WI38 (cell line): ENCODE data around the gene STK11.

Experiments used
- H3K4me3 ChIP-seq: 2 replicates; pipeline ENCODE4 v1.5.1; 2011; ENCODE audit warnings: low read depth, mild to moderate bottlenecking, control low read depth, low read length
- TF ChIP-seq, protein P1 (sequence below): IDR thresholded peaks from 2 replicates; pipeline ENCODE4 v1.5.1; 2012; ENCODE audit warnings: low read depth, mild to moderate bottlenecking, control low read depth, low read length

STK11 gene

DNA sequence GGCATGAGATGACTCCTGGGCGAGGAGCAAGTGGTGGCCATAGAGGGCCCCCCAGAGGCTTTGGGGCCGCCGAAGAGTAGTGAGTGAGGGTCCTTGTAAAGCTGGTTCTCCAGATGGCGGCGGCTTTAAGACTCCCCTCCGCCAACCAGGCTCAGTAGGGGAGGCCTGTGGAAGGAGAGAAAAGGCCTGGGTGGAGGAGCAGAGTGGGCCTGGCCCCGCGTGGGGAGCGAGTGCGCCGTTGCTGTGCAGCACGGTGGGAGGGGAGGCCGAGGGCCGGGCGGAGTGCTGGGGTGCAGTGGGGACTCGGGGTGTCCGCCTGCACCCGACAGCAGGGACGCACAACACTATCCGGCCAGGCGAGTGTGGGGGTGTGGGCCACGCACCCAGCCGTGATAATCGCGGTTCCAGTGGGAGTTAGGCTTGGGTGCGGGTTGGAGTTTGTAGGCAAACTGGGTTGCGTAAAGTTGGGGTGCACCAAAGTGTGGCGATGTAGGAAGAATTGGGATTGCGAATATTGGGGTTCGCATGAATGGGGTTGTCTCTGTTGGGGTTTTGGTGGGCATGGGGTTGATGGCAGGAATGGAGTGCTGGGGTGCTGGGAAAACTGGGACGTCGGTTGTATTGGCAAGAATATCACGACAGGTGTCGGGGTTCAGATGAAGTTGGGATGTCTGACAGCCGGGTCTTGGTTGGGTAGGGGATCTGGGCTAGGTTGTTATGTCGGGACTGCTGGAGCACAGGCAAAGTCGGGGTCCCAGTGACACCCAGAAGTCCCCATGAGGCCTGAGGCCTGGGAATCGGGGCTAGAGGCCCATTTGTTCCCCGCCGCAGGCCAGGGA is 62.9 kb downstream of the STK11 start:
- TF ChIP-seq, protein P1, sequence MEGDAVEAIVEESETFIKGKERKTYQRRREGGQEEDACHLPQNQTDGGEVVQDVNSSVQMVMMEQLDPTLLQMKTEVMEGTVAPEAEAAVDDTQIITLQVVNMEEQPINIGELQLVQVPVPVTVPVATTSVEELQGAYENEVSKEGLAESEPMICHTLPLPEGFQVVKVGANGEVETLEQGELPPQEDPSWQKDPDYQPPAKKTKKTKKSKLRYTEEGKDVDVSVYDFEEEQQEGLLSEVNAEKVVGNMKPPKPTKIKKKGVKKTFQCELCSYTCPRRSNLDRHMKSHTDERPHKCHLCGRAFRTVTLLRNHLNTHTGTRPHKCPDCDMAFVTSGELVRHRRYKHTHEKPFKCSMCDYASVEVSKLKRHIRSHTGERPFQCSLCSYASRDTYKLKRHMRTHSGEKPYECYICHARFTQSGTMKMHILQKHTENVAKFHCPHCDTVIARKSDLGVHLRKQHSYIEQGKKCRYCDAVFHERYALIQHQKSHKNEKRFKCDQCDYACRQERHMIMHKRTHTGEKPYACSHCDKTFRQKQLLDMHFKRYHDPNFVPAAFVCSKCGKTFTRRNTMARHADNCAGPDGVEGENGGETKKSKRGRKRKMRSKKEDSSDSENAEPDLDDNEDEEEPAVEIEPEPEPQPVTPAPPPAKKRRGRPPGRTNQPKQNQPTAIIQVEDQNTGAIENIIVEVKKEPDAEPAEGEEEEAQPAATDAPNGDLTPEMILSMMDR: no peak
- no peak overlapping the region for H3K4me3 ChIP-seq

DNA sequence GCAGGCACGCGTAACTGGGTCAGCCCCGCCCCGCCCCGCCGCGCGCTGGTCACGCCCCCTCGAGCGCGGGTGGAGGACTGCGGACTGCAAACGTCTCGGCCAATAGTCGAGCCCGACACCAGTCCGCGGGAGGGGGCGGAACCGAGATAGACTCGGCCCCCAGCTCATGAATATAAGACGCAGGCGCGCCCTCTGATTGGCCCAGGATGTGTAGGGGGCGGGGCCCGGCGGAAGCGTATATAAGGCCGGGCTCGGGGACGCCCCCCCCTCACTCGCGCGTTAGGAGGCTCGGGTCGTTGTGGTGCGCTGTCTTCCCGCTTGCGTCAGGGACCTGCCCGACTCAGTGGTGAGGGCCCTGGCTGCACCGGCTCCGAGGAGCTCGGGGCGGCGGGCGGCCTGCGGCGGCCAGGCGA is 63.5 kb downstream of the STK11 start, which contains the start of gene CIRBP:
Gene CIRBP (plus strand): TSS at position 268 of the 413 bp plus-strand sequence. CDS start 1,602 bp downstream, outside the sequence.
- peak within 1 kb of the TSS; percentile 81 for H3K4me3 ChIP-seq
- TF ChIP-seq, protein P1: no peak

DNA sequence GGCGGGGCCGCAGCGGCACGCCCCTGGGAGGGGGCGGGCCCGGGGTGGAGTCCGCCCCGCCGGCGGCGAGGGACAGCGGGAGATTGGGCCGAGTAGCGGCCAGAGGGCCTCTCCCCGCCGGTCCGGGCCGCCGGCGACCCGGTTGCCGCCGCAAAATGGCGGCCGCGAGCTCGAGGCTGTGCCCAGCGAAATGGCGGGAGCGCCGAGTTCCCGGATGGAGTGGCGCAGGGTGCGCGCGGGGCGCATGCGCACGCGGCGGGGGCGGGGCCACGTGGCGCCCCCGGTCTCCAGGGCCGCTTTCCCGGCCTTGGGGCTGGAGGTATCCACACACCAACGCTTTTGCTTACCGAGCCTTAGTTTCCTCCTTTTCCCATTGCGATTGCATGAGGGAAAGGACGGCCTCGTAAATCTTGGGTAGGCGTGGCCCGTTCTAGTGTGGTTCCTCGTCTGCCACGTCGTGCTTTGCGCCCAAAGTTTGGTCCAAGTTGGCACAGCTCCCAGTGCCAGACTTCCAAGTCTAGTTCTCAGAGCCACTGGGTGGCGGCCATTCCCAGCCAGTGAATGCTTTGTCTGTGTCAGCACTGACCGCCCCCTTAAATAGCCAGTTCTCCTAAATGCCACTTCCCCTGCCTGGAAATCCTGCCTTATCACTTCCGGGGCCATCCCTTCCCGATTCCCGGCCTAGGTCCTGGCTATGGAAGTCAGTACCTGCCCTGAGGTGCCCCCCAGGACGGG is 64.1 kb downstream of the STK11 start:
- TF ChIP-seq, protein P1: no peak
- peak overlapping the region; percentile 81 for H3K4me3 ChIP-seq

DNA sequence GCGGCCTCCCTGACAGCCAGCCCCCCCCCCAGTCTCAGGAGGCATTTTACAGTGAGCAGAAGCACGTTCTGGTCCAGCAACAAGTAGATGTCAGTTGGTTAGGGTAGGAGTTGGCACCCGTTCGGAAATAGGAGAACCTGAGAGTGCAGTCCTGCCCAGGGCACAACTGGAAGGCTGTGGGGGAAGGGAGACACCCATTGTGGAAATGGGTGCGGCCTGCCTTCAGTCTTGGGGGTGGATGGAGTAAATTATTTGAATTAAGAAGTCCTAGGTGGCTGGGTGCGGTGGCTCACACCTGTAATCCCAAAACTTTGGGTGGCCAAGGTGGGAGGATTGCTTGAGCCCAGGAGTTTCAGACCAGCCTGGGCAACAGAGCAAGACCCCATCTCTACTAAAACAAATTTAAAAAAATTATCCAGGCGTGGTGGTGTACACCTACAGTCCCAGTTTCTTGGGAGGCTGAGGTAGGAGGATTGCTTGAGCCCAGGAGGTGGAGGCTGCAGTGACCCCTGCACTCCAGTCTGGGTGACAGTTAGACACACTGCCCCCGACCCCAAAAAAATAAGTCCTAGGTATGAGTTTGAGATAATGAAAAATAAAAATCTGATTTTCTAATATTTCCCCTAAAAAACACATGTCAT is 64.8 kb downstream of the STK11 start:
- H3K4me3 ChIP-seq: peak overlapping the region; percentile 81
- TF ChIP-seq, protein P1: no peak

DNA sequence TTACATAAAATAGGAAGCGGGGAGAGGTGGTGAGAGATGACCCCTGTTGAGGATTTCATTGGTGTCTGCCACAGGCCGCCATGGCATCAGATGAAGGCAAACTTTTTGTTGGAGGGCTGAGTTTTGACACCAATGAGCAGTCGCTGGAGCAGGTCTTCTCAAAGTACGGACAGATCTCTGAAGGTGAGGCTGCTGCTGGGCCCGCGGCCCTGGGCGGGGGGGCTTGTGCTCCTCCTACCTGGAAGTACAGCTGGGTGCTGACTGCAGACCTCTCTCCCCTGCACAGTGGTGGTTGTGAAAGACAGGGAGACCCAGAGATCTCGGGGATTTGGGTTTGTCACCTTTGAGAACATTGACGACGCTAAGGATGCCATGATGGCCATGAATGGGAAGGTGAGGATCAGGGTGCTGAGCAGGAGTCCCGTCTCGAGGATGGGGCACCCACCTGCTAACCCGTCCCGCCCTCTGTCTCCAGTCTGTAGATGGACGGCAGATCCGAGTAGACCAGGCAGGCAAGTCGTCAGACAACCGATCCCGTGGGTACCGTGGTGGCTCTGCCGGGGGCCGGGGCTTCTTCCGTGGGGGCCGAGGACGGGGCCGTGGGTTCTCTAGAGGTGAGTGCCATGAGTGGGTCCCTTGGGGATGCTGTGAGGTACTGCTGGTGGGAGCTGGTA is 65.4 kb downstream of the STK11 start:
- peak overlapping the region; percentile 81 for H3K4me3 ChIP-seq
- TF ChIP-seq, protein P1: no peak

DNA sequence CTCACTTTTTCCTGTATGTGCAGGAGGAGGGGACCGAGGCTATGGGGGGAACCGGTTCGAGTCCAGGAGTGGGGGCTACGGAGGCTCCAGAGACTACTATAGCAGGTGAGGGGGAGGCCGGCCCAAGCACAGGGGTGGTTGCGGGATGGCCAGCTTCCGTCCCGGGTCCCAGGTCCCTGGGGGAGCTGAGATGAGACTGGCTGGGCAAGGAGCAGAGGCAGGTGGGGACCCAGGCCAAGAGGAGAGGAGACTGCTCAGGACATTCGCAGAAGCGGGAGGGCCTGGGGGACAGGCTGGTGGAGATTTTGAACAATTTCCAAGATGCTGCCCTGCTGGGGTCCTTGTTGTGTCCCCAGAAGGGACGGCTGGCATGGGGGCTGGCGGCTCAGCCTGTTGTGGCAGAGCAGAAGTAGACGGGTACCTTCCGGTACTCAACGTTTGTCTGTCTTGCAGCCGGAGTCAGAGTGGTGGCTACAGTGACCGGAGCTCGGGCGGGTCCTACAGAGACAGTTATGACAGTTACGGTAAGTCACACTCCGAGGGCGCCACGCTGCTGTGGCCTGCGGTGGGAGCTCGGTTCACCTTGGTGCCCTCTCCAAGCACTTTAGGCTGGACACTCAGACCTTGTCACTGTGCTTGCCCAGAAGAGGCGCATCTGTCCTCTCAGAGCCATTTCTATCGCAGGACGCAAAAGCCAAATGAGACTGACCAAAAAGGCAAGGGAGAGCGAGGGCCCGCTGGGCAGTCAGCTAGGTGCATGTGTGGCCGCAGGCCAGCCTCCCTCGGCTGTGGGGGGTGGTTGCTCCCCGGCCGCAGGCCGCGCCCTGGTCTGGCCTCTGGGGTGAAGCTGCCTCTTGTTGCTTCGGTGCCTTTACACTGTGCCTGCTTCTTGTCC is 66.2 kb downstream of the STK11 start:
- H3K4me3 ChIP-seq: no peak overlapping the region
- TF ChIP-seq, protein P1: no peak
